ENCODE results near the gene GADD45GIP1.
A peak's percentile ranks its signal among the peaks of the same experiment; 100 is the strongest.

GADD45GIP1 gene

GRCh38 chr19:12987781-12988180 is 30.8 kb upstream of the GADD45GIP1 start:
- DNase-seq (ENCODE audit: low read depth), result no peak
- no peak for TF ChIP-seq CTCF (conservative IDR thresholded peaks at IDR 0.05; ENCODE audit: low read depth, low read length)
- no peak overlapping the region for H3K4me3 ChIP-seq (ENCODE audit: low read depth, low read length)

DNA sequence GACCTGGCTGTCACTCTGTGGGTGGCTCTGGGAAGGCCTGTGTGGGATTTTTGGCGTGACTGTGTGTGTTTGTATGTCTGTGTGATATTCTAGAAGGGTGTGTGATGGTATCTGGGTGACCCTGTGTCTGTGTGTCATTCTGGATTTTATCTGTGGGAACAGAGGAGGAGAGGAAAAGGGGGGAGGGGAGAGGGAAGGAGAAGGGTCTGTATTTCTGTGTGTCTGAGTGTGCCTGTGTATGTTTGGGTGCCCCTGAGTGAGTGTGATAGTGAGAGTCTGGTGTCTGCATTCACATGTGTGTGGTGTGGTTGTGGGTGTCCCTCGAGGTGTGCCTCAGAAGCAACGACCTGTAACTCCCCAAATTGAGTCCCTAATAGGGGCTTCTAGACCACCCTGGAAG is 30.2 kb upstream of the GADD45GIP1 start:
- no peak overlapping the region for H3K4me3 ChIP-seq (ENCODE audit: low read depth, low read length)
- DNase-seq (ENCODE audit: low read depth), result no peak
- no peak for TF ChIP-seq CTCF (conservative IDR thresholded peaks at IDR 0.05; ENCODE audit: low read depth, low read length)

DNA sequence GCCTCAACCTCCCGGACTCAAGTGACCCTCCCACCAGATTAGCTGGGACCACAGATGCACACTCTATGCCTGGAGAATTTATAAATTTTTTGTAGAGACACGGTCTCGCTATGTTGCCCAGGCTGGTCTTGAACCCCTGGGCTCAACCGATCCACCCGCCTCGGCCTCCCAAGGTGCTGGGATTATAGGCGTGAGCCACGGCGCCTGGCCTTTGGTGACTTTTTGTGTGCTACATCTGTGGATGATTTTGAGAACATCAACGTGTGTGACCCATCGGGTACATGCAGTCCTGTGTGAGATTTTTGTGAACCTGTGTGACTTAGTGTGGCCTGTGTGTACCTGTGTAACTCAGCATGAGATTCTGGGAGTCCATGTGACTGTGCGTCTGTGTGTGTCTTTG is 29.7 kb upstream of the GADD45GIP1 start:
- no peak for TF ChIP-seq CTCF (conservative IDR thresholded peaks at IDR 0.05; ENCODE audit: low read depth, low read length)
- DNase-seq (ENCODE audit: low read depth), result no peak
- H3K4me3 ChIP-seq (ENCODE audit: low read depth, low read length), result no peak overlapping the region

GRCh38 chr19:12985049-12985776 is 28.2 kb upstream of the GADD45GIP1 start:
- no peak overlapping the region for H3K4me3 ChIP-seq (ENCODE audit: low read depth, low read length)
- DNase-seq (ENCODE audit: low read depth), result peak; percentile 50
- no peak for TF ChIP-seq CTCF (conservative IDR thresholded peaks at IDR 0.05; ENCODE audit: low read depth, low read length)

DNA sequence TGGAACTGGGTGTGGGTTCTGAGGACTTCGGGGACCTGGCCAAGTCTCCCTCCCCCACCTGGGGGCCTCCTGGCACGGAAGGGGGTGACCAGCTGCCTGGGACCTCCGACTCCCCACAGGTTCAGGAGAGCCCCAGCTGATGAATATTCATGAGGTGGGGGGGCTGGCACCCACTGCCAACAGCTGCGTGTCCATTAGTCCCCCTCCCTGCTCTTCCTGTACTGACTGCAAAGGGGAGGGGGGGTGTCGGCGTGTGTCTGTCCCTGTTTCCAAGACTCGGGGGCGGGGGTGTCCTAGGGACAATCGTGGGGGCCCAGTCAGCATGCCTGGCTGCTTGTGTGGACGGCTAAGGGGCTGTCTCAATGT is 27.6 kb upstream of the GADD45GIP1 start:
- H3K4me3 ChIP-seq (ENCODE audit: low read depth, low read length), result no peak overlapping the region
- no peak for DNase-seq (ENCODE audit: low read depth)
- no peak for TF ChIP-seq CTCF (conservative IDR thresholded peaks at IDR 0.05; ENCODE audit: low read depth, low read length)

DNA sequence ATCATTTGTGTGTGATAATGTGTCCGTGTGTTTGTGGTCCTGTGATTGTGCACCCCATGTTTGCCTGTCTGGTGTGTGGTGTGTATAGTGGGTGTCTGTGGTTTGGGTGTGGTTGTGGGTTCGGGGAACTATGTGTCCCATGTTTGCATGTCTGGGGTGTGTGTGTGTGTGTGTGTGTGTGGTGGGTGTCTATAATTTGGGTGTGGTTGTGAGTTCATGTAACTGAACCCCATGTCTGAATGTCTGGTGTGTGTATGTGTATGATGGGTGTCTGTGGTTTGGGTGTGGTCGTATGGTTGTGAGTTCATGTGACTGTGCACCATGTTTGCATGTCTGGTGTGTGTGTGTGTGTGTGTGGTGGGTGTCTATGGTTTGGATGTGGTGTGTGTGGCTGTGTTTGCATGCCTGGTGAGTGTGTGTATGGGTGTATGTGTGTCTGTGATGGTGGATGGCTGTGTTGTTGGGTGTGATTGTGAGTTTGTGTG is 27.2 kb upstream of the GADD45GIP1 start:
- DNase-seq (ENCODE audit: low read depth), result no peak
- no peak for TF ChIP-seq CTCF (conservative IDR thresholded peaks at IDR 0.05; ENCODE audit: low read depth, low read length)
- H3K4me3 ChIP-seq (ENCODE audit: low read depth, low read length), result no peak overlapping the region

DNA sequence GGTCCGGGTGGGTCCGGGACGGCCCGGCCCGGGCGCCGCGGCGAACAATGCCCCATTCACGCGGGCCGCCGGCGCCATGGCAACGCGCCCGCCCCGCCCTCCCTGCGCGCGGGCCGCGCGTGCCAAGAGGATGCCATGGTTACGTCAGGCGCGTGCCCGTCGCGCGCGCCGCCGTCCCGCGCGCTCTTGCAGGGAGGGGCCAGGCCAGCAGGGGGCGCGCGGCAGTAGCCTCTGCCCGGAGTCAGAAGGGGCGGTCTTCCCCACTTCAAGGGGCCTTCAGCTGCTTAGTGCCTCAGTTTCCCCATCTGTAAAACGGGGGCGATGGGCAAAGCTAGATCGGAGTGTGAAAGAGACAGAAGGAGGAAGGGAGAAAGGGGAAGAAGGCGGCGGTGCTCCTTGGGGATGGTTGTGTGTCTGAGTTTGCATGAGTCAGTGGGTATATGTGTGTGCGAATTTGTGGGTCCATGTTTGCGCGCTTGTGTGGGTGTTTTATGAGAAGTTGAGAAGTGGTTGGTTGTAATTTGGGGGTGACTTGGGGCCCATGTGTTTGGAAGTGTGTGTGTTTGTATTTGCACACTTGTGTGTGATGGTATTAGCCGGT is 26.6 kb upstream of the GADD45GIP1 start:
- DNase-seq (ENCODE audit: low read depth), result peak; percentile 67
- peak; percentile 67 for TF ChIP-seq CTCF (conservative IDR thresholded peaks at IDR 0.05; ENCODE audit: low read depth, low read length)
- H3K4me3 ChIP-seq (ENCODE audit: low read depth, low read length), result peak overlapping the region; percentile 42

Data from choroid plexus epithelial cell (primary cell).